ENCODE measurements around the gene PRKN. TPM values are rescaled to one million over a fixed set of nuclear protein-coding genes. Genes with fewer than 3 reads are reported as not detected.

The PRKN gene
- total RNA-seq, 3 donors from 2014 or later: 5.2 to 10.2 (median 8.1) TPM

DNA sequence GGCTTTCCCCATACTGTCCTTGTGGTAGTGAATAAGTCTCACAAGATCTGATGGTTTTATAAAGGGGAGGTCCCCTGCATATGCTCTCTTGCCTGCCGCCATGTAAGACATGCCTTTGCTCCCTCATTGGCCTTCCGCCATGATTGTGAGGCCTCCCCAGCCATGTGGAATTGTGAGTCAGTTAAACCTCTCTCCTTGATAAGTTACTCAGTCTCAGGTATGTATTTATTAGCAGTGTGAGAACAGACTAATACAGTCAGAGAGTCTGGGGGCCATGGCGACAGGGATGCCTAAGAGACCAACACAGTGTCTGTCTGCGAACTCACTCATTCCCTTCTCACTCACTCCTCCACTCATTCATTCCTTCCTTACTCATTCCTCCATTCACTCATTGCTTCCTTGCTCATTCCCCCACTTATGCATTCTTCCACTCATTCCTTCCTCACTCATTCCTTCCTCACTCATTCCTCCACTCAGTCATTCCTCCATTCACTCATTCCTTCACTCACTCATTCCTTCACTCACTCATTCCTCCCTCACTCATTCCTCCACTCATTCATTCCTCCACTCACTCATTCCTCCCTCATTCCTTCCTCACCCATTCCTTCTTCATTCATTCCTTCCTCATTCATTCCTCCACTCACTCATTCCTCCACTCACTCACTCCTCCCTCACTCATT lies 1316.2 kb downstream of the PRKN start:
- H3K36me3 ChIP-seq (ENCODE audit: low read depth): no peaks in the 10 kb centered on the region
- H3K4me1 ChIP-seq (ENCODE audit: low read depth): no peaks in the 10 kb centered on the region
- H3K9me3 ChIP-seq: no peaks in the 10 kb centered on the region
- no peak for DNase-seq
- no peak for ATAC-seq
- H3K4me3 ChIP-seq: no peak overlapping the region
- TF ChIP-seq CTCF (IDR thresholded peaks at IDR 0.05): no peak
- intact Hi-C loops (cut with DNase I, micrococcal nuclease): loop anchor here in 1 of 2 donors (10.0 kb wide), 1 partner anchor 283 kb away; no protein-coding TSS in a partner anchor

DNA sequence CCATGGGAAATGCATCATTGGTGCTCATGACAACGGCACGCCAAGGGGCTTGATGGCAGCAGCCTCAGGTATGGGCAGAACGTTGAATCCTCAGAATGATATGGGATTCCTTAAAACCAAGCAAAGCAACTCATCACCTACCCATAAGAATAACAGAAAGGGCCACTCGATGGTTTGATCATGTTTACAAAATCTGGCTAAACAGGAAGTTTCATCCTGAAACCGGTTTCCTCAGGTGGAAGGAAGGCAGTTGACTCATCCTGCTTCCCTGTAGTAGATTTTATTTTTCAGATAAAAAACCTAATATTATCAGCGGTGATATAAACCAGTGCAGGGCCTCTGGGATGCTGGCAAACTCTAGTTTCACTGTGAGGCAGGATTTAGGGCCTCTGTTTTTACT lies 1316.8 kb downstream of the PRKN start:
- ATAC-seq (no peak), DNase-seq (no peak)
- intact Hi-C loops (cut with DNase I, micrococcal nuclease): loop anchor here in 1 of 2 donors (10.0 kb wide), 1 partner anchor 284 kb away; no protein-coding TSS in a partner anchor
- no peak for TF ChIP-seq CTCF (IDR thresholded peaks at IDR 0.05)
- no peaks in the 10 kb centered on the region for H3K36me3 ChIP-seq (ENCODE audit: low read depth)
- no peak overlapping the region for H3K4me3 ChIP-seq
- H3K9me3 ChIP-seq: no peaks in the 10 kb centered on the region
- no peaks in the 10 kb centered on the region for H3K4me1 ChIP-seq (ENCODE audit: low read depth)

DNA sequence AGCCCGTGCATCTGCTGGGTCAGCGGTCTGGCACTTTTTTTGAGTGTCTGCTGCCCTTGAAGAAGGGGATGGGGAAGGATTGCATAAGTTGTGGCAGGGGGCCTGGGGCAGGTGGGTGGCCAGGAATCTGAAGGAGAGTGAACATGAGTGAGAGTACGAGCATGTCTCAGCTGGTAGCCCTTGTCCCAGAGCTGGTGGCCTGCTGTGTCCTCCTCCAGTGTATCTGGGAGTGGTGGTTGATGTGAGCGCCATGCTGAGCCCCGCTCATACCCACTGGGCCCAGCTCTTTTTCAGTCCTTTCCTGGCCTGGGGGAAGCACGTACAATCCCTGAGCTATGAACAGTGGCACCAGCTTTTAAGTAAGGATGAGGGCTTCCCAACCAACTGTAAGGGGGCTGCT lies 1317.5 kb downstream of the PRKN start:
- no peaks in the 10 kb centered on the region for H3K4me1 ChIP-seq (ENCODE audit: low read depth)
- H3K36me3 ChIP-seq (ENCODE audit: low read depth): no peaks in the 10 kb centered on the region
- ATAC-seq: no peak
- TF ChIP-seq CTCF (IDR thresholded peaks at IDR 0.05): no peak
- H3K9me3 ChIP-seq: no peaks in the 10 kb centered on the region
- no peak overlapping the region for H3K4me3 ChIP-seq
- DNase-seq: no peak
- intact Hi-C loops (cut with DNase I, micrococcal nuclease): loop anchor here in 1 of 2 donors (10.0 kb wide), 1 partner anchor 285 kb away; no protein-coding TSS in a partner anchor

DNA sequence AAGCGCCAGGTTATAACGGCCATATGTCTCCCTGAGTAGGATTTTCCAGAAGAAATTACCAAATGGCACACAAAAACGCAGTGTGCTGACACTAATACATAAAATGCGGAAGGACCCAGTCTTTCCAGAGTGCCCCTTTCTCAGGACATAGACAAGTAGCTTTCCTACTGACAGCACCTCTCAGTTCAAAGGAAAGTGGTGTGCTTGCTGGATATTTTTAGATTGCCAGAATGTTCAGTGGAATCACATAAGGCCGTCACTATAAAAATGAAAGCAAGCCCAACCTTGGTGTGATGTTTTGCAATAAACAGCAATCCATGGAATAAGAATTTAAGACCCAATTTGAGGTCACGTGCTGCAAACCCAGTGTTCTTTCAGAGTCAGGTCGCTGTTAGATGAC lies 1318.2 kb downstream of the PRKN start:
- H3K4me3 ChIP-seq: no peak overlapping the region
- no peak for ATAC-seq
- no peaks in the 10 kb centered on the region for H3K4me1 ChIP-seq (ENCODE audit: low read depth)
- H3K36me3 ChIP-seq (ENCODE audit: low read depth): no peaks in the 10 kb centered on the region
- TF ChIP-seq CTCF (IDR thresholded peaks at IDR 0.05): no peak
- no peaks in the 10 kb centered on the region for H3K9me3 ChIP-seq
- intact Hi-C loops (cut with DNase I, micrococcal nuclease): no loop called here
- DNase-seq: no peak

DNA sequence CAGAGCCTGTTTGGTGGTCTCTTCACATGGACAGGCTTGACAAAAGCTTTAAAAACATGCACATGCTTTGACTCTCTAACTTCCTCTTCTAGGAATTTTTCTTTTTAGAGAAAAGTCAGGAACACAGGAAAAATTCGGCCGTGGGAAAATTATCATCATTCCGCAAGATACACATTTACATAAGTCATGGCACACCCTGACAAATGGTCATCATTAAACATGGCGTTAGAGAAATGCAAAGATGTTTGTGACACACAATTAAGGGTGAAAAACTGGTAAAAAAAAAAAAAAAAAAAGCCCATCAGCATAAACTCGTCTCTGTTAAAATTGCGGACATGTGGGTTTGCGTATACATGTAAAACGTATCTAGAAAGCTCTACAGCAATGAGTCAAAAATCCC lies 1319.5 kb downstream of the PRKN start:
- no peak for DNase-seq
- intact Hi-C loops (cut with DNase I, micrococcal nuclease): no loop called here
- peaks cover 5% of the 10 kb centered on the region for H3K9me3 ChIP-seq
- no peaks in the 10 kb centered on the region for H3K4me1 ChIP-seq (ENCODE audit: low read depth)
- no peaks in the 10 kb centered on the region for H3K36me3 ChIP-seq (ENCODE audit: low read depth)
- TF ChIP-seq CTCF (IDR thresholded peaks at IDR 0.05): no peak
- no peak for ATAC-seq
- no peak overlapping the region for H3K4me3 ChIP-seq
